ENCODE measurements around the gene CTDSPL2.

DNA sequence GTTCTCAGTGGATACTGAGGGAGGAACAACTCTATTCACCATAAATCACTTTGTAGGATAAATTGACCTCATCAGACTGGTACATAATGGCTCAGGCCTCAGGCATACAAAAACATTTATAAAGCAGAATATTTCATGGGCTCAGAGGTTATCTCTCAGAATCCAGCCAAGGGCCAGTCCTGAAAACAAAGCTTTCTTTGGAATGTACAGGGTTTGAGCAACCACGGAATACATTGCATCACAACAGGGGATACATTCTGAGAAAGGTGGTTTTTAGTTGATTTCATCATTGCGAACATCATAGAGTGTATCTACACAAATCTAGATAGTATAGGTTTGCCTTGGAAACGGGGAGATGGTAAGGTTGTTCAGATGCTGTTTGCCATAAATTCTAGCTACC is 33.4 kb upstream of the CTDSPL2 start:
- no peak for TF ChIP-seq POLR2A (IDR thresholded peaks at IDR 0.05; ENCODE audit: low read length)
- no peak for TF ChIP-seq GATA1 (IDR thresholded peaks at IDR 0.05; ENCODE audit: low read depth, low read length)
